OCI-LY7 (cell line): ENCODE measurements around the gene CREB5.

Source experiments
- EZH2phosphoT487 ChIP-seq: fragments of 200-600 bp; sonication (generic); IDR thresholded peaks from 2 replicates; pipeline ENCODE4 v1.6.1; 2018; ENCODE audit warnings: low read depth, borderline replicate concordance, mild to moderate bottlenecking, mixed run types, antibody characterized with exemption, low read length, moderate library complexity, mixed read lengths
- TF ChIP-seq, protein P1 (sequence below): fragments of 200-600 bp; sonication (generic); conservative IDR thresholded peaks from 2 replicates; pipeline ENCODE4 v1.5.1; 2014; ENCODE audit warnings: mild to moderate bottlenecking, antibody characterized with exemption, low read length, moderate library complexity, mixed read lengths

DNA sequence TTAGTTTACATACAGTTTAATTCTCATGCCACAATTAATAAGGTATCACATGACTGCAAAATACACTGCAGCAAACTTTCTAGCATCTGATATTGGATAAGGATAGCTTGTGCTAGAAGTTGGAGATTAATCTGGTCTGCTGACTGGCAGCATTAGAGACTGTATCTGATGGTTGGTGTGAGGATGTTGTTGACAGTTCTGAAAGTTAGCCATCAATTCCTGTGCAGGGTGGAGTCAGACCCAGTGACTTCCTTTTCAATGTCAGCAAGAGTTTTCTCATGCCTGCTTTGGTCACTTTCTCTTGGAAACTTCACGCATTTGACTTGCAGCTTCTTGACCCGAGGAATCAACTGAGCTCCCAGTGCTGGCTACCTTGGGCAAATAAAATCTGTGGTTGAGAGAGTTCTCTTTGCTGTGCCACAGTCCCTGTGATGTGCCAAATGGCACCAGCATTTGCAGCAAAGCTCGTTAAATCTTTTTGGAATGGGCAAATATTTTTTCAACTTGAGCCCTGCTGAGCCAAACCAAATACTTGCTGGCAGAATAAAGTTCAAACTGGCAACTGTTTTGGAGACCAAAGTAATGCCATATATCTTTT, 312.8 kb downstream of the CREB5 start:
- TF ChIP-seq, protein P1, sequence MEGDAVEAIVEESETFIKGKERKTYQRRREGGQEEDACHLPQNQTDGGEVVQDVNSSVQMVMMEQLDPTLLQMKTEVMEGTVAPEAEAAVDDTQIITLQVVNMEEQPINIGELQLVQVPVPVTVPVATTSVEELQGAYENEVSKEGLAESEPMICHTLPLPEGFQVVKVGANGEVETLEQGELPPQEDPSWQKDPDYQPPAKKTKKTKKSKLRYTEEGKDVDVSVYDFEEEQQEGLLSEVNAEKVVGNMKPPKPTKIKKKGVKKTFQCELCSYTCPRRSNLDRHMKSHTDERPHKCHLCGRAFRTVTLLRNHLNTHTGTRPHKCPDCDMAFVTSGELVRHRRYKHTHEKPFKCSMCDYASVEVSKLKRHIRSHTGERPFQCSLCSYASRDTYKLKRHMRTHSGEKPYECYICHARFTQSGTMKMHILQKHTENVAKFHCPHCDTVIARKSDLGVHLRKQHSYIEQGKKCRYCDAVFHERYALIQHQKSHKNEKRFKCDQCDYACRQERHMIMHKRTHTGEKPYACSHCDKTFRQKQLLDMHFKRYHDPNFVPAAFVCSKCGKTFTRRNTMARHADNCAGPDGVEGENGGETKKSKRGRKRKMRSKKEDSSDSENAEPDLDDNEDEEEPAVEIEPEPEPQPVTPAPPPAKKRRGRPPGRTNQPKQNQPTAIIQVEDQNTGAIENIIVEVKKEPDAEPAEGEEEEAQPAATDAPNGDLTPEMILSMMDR = no peak
- no peak for TF ChIP-seq EZH2phosphoT487
